Measurements from ENCODE around the gene CXorf65.

The CXorf65 gene

GRCh38 chrX:71060127-71060526, 46.4 kb downstream of the CXorf65 start:
- no peak for DNase-seq (ENCODE audit: low read depth)

- no peak for DNase-seq (ENCODE audit: low read depth)
Measured at GRCh38 chrX:71057848-71058530, 48.6 kb downstream of the CXorf65 start.

GRCh38 chrX:71056867-71057266, 49.7 kb downstream of the CXorf65 start:
- no peak for DNase-seq (ENCODE audit: low read depth)

Measured in activated T-helper 1 cell treated with Interleukin-2 at 50 U/mL for 16 hours (primary cell).